Measurements from ENCODE around the gene ATXN10. TPM values are rescaled to one million over a fixed set of nuclear protein-coding genes. Genes with fewer than 3 reads are reported as not detected.

Gene ATXN10
- total and polyA plus RNA-seq, 2 donors (not counting 1 experiment from before 2014, with no cell fraction given), result 52.3 to 95.5 TPM

GRCh38 chr22:45684169-45684568, 12.5 kb downstream of the ATXN10 start:
- Mint-ChIP-seq H3K27ac (no peak overlapping the region), H3K27me3 (no peaks in the 10 kb centered on the region), H3K4me3 (no peak overlapping the region), H3K9me3 (ENCODE audit: insufficient read depth) (no peaks in the 10 kb centered on the region), H3K4me1 (peaks cover 21% of the 10 kb centered on the region)
- DNase-seq (peak; percentile 35), ATAC-seq (ENCODE audit: low read depth) (peak; percentile 53)
- intact Hi-C loops (cut with micrococcal nuclease), result loop anchor here (2.0 to 10.0 kb wide), 2 partner anchors 13 to 91 kb away; partner anchors contain the start of gene ATXN10
- WGBS (ENCODE audit: insufficient coverage), result 32% methylated on average over 3 of the region's 4 CpGs
- Histone ChIP-seq H3K4me1 (ENCODE audit: control insufficient read depth in 2 of 2, insufficient read depth in 2 of 2, low read length in 2 of 2) (peaks cover 24 to 29% of the 10 kb centered on the region in 2 donors), H3K4me2 (replicated peaks; ENCODE audit: low read depth, low read length, poor library complexity, severe bottlenecking) (peak overlapping the region; percentile 48), H2AFZ (ENCODE audit: insufficient read depth, low read depth, low read length, poor library complexity, severe bottlenecking) (no peak overlapping the region), H3K4me3 (ENCODE audit: control extremely low read depth in 1 of 5, extremely low read depth in 1 of 5, insufficient read depth in 1 of 5, low read depth in 2 of 5, low read length in 4 of 5) (peak overlapping the region in 1 of 5 experiments; percentile 22), H4K20me1 (ENCODE audit: control insufficient read depth, insufficient read depth, low read length, poor library complexity, severe bottlenecking) (peaks cover 57% of the 10 kb centered on the region), H3K79me2 (ENCODE audit: control insufficient read depth, insufficient read depth, low read length) (peaks cover 75% of the 10 kb centered on the region), H3K27me3 (replicated peaks in 1 of 4; ENCODE audit: control extremely low read depth in 1 of 4, control insufficient read depth in 3 of 4, insufficient read depth in 4 of 4, low read length in 3 of 4) (no peaks in the 10 kb centered on the region), H3K9ac (ENCODE audit: low read length) (no peak overlapping the region), H3K36me3 (replicated peaks in 1 of 2; ENCODE audit: control extremely low read depth in 1 of 2, control insufficient read depth in 1 of 2, extremely low read depth in 1 of 2, insufficient read depth in 2 of 2, low read length in 1 of 2) (no peaks in the 10 kb centered on the region), H3K27ac (ENCODE audit: low read length in 2 of 2) (peak overlapping the region; percentile 51 to 76), H3K9me3 (ENCODE audit: control extremely low read depth in 1 of 3, control insufficient read depth in 2 of 3, insufficient read depth in 1 of 3, low read length in 2 of 3) (no peaks in the 10 kb centered on the region)
- TF ChIP-seq CTCF (IDR thresholded peaks at IDR 0.05) (no peak), EZH2 (IDR thresholded peaks at IDR 0.05; ENCODE audit: borderline replicate concordance, insufficient read depth, low read depth, low read length, poor library complexity, severe bottlenecking) (no peak)
- ChIA-PET CTCF (no interaction called here), POLR2A (no interaction called here)

- TF ChIP-seq EZH2 (IDR thresholded peaks at IDR 0.05; ENCODE audit: borderline replicate concordance, insufficient read depth, low read depth, low read length, poor library complexity, severe bottlenecking) (no peak), CTCF (IDR thresholded peaks at IDR 0.05) (no peak)
- Histone ChIP-seq H3K36me3 (replicated peaks in 1 of 2; ENCODE audit: control extremely low read depth in 1 of 2, control insufficient read depth in 1 of 2, extremely low read depth in 1 of 2, insufficient read depth in 2 of 2, low read length in 1 of 2) (no peaks in the 10 kb centered on the region), H3K79me2 (ENCODE audit: control insufficient read depth, insufficient read depth, low read length) (peaks cover 75% of the 10 kb centered on the region), H3K4me2 (replicated peaks; ENCODE audit: low read depth, low read length, poor library complexity, severe bottlenecking) (peak overlapping the region; percentile 48), H2AFZ (ENCODE audit: insufficient read depth, low read depth, low read length, poor library complexity, severe bottlenecking) (no peak overlapping the region), H3K27ac (ENCODE audit: low read length in 2 of 2) (peak overlapping the region; percentile 51 to 76), H3K4me1 (ENCODE audit: control insufficient read depth in 2 of 2, insufficient read depth in 2 of 2, low read length in 2 of 2) (peaks cover 21 to 25% of the 10 kb centered on the region in 2 donors), H3K9ac (ENCODE audit: low read length) (no peak overlapping the region), H3K27me3 (replicated peaks in 1 of 4; ENCODE audit: control extremely low read depth in 1 of 4, control insufficient read depth in 3 of 4, insufficient read depth in 4 of 4, low read length in 3 of 4) (no peaks in the 10 kb centered on the region), H3K9me3 (ENCODE audit: control extremely low read depth in 1 of 3, control insufficient read depth in 2 of 3, insufficient read depth in 1 of 3, low read length in 2 of 3) (no peaks in the 10 kb centered on the region), H3K4me3 (ENCODE audit: control extremely low read depth in 1 of 5, extremely low read depth in 1 of 5, insufficient read depth in 1 of 5, low read depth in 2 of 5, low read length in 4 of 5) (no peak overlapping the region), H4K20me1 (ENCODE audit: control insufficient read depth, insufficient read depth, low read length, poor library complexity, severe bottlenecking) (peaks cover 58% of the 10 kb centered on the region)
- Mint-ChIP-seq H3K27me3 (no peaks in the 10 kb centered on the region), H3K27ac (no peak overlapping the region), H3K9me3 (ENCODE audit: insufficient read depth) (no peaks in the 10 kb centered on the region), H3K4me1 (peaks cover 18% of the 10 kb centered on the region), H3K4me3 (no peak overlapping the region)
- ATAC-seq (ENCODE audit: low read depth) (no peak), DNase-seq (no peak)
- no CpG with 5 or more reads among the region's 5 CpGs for WGBS (ENCODE audit: insufficient coverage)
- POLR2A ChIA-PET, result no interaction called here
- CTCF ChIA-PET, result interaction anchor here (1.5 kb wide), 1 partner anchor 179 kb away, joined by 3 read pairs; no protein-coding TSS in a partner anchor
- intact Hi-C loops (cut with micrococcal nuclease), result loop anchor here (2.0 to 10.0 kb wide), 2 partner anchors 14 to 90 kb away; partner anchors contain the start of gene ATXN10
Measured at GRCh38 chr22:45684752-45685574, 13.3 kb downstream of the ATXN10 start.
